Amniotic stem cell (primary cell): ENCODE results near the gene COL4A6.

Source experiments
- DNase-seq: peaks from one replicate; lab custom pipeline; 2025; lab: John Stamatoyannopoulos, UW

Gene COL4A6

DNA sequence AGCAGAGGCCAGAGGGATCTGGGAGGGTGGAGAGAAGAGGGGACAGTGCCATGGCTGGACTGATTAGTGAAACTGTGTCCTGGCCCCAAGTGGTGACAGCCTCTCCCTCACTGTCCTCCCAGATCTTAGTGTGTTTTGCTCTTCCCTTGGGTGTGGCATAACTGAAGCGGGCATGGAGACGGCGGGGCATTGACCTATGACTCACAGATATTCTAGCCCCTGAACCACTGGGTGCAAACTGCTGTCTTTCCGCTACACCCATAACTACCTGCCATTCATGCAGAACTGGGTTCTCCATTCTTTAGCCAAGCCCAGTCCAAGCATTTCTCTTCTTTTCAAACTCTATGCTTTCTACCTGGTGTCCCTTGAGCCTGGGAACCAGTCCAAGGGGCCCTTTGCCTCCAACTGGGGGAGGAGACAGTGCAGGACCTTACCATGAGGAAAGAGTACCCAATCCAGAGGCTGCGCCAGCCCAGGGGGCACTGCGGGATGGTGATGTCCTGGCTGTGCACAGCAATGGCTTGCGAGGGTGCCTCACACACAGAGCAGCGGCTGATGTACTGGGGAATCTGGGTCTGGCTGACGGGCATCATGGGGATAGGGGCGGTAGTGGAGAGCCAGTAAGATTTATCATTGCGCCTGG is 279.1 kb downstream of the COL4A6 start:
- no peak for DNase-seq

- no peak for DNase-seq
Measured at GRCh38 chrX:108157628-108158027, 280.6 kb downstream of the COL4A6 start.

GRCh38 chrX:108156934-108157466 is 281.2 kb downstream of the COL4A6 start:
- DNase-seq: no peak

DNA sequence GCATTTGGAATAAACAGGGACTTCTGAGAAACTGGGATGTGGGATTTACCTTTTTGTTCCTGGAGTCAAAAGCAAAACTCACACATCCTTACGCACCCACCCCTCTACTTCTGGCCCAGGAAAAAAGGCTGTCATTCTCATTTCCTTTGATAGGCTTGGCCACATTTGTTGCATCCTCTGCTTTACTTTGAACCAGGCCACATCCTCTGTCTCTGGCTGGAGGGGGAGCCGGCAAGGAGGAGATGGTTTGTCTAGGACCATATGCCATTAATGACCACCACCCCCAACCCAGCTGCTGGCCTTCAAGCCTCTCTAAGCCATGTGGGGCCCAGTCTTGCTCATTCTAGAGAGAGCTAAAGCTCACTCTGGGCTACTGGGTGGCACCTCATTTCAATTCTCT is 282.1 kb downstream of the COL4A6 start:
- no peak for DNase-seq

- no peak for DNase-seq
Measured at GRCh38 chrX:108148524-108148923, 289.7 kb downstream of the COL4A6 start.

GRCh38 chrX:108138814-108139702 is 299.2 kb downstream of the COL4A6 start:
- no peak for DNase-seq

DNA sequence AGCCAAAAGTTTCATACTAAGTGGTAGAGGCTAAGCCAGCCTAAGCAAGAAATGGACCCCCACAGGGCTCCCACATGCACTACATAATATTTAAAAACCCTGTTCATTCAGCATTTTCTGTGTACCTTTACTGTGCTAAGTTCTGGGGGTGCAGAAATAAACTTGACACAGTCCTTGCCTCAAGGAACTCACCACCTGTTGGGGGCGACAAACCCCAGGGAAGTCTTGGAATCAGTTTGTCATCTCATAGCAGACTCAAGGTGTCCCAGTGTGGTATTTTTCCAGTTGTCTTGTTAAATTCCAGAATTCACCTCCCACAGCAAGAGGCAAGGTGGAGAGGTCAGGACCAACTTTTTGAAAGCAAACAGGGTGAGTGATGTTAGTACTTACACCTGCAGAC is 303.5 kb downstream of the COL4A6 start:
- no peak for DNase-seq

GRCh38 chrX:108132876-108133275 is 305.3 kb downstream of the COL4A6 start:
- no peak for DNase-seq

DNA sequence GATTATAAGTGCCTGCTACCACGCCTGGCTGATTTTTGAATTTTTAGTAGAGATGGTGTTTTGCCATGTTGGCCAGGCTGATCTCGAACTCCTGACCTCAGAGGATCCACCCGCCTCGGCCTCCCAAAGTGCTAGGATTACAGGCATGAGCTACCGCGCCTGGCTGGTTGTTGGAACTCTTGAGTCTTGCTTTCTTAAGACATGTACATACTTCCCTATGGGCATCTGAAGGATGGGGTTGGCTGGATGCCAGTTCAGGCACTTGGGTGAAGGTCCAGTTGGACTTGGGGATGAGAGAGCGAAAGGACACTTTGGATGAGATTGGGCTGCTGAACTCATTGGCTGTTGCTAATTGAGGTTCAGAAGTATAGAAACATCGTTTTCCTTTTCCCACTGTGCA is 306.2 kb downstream of the COL4A6 start:
- no peak for DNase-seq

GRCh38 chrX:108131471-108131870 is 306.8 kb downstream of the COL4A6 start:
- DNase-seq: no peak

DNA sequence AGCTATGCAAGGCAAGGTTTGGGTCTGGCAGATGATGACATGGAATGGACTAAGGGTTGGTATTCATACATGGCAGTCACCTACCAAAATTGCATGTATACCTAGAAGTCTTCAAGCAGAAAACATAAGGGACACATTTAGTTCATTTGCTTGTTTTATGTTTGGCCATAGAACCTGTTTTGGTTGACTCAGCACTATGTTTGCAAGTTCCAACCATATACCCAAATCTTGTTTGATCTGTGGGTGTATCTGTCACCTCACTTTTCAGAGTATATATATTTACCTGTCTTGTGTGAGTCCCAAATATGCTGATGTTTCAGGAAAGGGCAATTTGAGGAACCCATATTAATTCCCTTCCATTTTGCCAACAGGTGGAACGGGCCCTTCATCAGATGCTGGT is 307.3 kb downstream of the COL4A6 start:
- no peak for DNase-seq

GRCh38 chrX:108127152-108127551 is 311.1 kb downstream of the COL4A6 start:
- DNase-seq: no peak

DNA sequence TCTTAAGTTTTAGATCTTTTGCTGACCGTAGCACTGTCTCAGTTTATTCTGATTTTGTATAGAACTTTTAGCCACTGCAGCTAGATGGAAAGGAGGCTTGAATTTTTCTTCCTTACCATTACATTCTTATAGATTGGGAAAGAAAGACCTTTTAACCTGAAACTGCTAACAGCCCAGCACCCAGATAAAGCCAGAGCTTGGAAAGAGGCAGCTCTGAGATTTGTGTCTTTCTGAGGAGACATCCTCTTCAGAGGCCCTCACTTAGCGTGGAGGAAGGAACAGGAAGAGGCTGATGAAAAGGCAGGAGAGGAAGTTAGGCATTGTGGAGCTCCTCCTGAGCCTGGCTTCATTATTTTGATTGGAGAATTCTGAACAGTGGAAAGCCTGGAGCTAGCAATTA is 311.6 kb downstream of the COL4A6 start:
- no peak for DNase-seq

- no peak for DNase-seq
Measured at GRCh38 chrX:108123591-108124366, 314.4 kb downstream of the COL4A6 start.

- no peak for DNase-seq
Measured at GRCh38 chrX:108122748-108123147, 315.5 kb downstream of the COL4A6 start.

DNA sequence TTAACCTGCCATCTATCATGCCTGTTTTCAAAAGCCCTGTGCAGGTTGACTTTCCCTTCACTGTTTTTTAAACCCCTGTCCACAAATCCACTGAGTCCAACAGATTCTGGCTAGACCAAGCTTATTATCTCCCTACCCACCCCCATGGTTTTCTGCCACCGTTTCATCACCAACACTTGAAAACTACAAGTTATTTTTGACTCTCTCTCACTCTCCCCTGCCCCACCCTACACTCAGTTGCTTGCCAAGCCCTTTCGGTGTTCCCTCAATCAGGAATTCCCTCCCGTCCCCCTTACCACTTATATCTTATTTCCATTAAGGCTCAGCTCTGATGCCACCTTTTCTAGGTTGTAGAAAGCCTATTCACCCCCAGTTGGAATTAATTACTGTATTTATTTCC is 316.9 kb downstream of the COL4A6 start:
- no peak for DNase-seq

- DNase-seq: no peak
Measured at GRCh38 chrX:108117988-108118387, 320.2 kb downstream of the COL4A6 start.

DNA sequence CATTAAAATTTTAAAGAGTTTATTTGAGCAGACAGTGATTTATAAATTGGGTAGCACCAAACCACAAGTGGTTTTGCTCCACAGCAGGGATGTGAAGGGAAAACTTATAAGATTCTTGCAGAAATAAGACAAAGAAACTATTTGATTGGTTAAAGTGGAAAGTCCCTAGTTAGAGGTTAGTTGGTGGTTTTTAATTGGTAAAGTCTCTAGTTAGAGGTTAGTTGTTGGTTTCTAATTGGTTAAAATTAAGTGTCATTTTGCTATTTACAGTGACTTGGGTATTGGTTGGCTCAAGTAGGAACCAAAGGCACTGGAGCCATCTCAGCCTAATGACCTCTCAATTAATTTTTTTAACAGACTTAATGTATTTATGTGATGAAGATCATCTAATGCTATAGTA is 323.7 kb downstream of the COL4A6 start:
- no peak for DNase-seq
